Esophagus muscularis mucosa (tissue), 4 donors: ENCODE measurements around the gene AGAP3. TPM values are rescaled to one million over a fixed set of nuclear protein-coding genes. Genes with fewer than 3 reads are reported as not detected.

Experiments used
- DNase-seq: peaks from one replicate; pipeline ENCODE4 v3.0.0-alpha.2; 2017; ENCODE audit errors: extremely low spot score
- H3K27ac ChIP-seq, 4 donors: fragments of 200-600 bp; sonication (generic); replicated peaks in 1 of 4; 1 replicate in 3 of 4; 2 replicates in 1 of 4; pipeline ENCODE4 v1.5.1; 2016 to 2019; ENCODE audit warnings: mild to moderate bottlenecking in 1 of 4
- H3K27me3 ChIP-seq, 4 donors: fragments of 200-600 bp; sonication (generic); one replicate each; pipeline versions ENCODE4 v1.5.1 to v1.6.0; 2016 to 2019
- H3K36me3 ChIP-seq, 4 donors: fragments of 200-600 bp; sonication (generic); one replicate each; pipeline ENCODE4 v1.5.1; 2016 to 2019
- H3K4me1 ChIP-seq, 4 donors: fragments of 200-600 bp; sonication (generic); one replicate each; pipeline ENCODE4 v1.5.1; 2016 to 2019
- H3K4me3 ChIP-seq, 4 donors: fragments of 200-600 bp; sonication (generic); 1 replicate in 2 of 4; 2 replicates in 2 of 4; pipeline ENCODE4 v1.5.1; 2016 to 2019; ENCODE audit warnings: mild to moderate bottlenecking in 4 of 4, moderate library complexity in 1 of 4
- H3K9me3 ChIP-seq, 4 donors: fragments of 200-600 bp; sonication (generic); 1 replicate in 3 of 4; 2 replicates in 1 of 4; pipeline ENCODE4 v1.5.1; 2016 to 2019
- EP300 ChIP-seq: sonication (generic); formaldehyde crosslinking; IDR thresholded peaks from one replicate; pipeline ENCODE4 v1.6.1; 2017; ENCODE audit warnings: antibody characterized with exemption
- POLR2A ChIP-seq: fragments of 450-650 bp; IDR thresholded peaks from one replicate; pipeline ENCODE4 v1.6.1; 2017; ENCODE audit warnings: antibody characterized with exemption, moderate library complexity, mild to moderate bottlenecking, low read depth
- POLR2AphosphoS5 ChIP-seq, 2 donors: sonication (generic); formaldehyde crosslinking; IDR thresholded peaks; one replicate each; pipeline ENCODE4 v1.6.1; 2017; ENCODE audit warnings: antibody characterized with exemption in 2 of 2
- WGBS: methylation state at CpG from one replicate; pipeline ENCODE4 v1.1.5; 2018; 5-methylcytosine and 5-hydroxymethylcytosine counted together
- intact Hi-C: fragments of 100-400 bp; cut with DNase I; formaldehyde crosslinking; loops from one replicate; pipeline ENCODE4 v1.15.1; 2023
- total RNA-seq, 4 donors: library from RNA; depleted of rRNA; stranded (reverse); fragments of >200 nt; gene quantifications; one replicate each; pipeline versions ENCODE4 v1.1.0 to v1.2.1, GENCODE V29; 2016
- TF ChIP-seq, protein P1 (sequence below), 3 experiments: fragments of 200-600 bp in 2 of 3; fragments of 450-650 bp in 1 of 3; sonication (generic) in 2 of 3; IDR thresholded peaks; one replicate each; pipeline ENCODE4 v1.5.1; 2017 to 2019; ENCODE audit warnings: antibody characterized with exemption in 3 of 3, mild to moderate bottlenecking in 2 of 3, moderate library complexity in 1 of 3

The AGAP3 gene
- total RNA-seq, 4 donors from 2014 or later = 33.8 to 71.2 (median 60.0) TPM

DNA sequence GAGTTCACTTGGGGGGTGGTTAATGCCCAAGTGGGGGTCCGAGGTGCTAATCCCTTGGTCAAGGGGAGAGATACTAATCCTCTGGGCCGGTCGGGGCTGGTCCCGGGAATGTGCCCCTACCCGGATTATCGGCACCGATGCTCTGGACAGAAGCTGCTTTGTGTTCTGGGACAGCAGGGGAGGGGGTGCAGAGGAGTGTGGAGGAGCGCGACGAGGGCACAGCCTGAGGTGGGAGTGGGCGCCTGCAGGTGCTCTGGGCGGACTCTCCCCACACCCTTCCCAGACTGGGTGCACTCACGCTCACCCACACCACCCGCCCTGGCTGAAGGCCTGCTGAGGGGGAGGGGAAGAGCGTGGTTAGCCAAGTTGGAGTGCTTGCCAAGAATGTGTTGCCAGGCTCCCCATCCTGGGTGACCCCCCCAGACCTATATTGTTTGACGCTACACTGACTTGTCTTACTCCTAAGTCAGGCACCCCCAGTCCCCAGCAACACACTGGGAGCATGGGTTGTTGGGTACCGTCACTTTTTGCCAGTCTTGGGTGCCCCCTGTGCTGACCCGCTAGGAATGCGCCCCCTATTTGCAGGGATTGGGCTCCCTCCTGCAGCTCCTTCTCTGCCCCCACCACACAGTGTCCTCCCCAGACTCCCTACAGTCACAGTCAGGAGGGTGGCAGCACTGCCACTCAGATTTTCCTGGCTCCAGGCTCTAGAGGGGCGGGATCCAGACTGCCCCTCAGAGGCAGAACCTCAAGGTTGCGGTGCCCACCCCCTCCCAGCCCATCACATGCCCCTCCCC, 25.7 kb upstream of the AGAP3 start:
- no peak for DNase-seq
- Histone ChIP-seq H3K9me3 (no peaks in the 10 kb centered on the region), H3K27ac (peak overlapping the region; percentile 92 to 95 (median 93)), H3K27me3 (no peaks in the 10 kb centered on the region), H3K4me1 (peaks cover 56 to 70% (median 68%) of the 10 kb centered on the region in 4 donors), H3K4me3 (peak overlapping the region; percentile 72 to 94 (median 90)), H3K36me3 (peaks cover 13 to 21% (median 18%) of the 10 kb centered on the region in 4 donors)
- TF ChIP-seq EP300 (no peak), POLR2AphosphoS5 (IDR thresholded peaks at IDR 0.05) (peak; percentile 34 to 38)
- intact Hi-C loops = loop anchor here (5.0 kb wide), 2 partner anchors 33 to 52 kb away; partner anchors contain the start of gene ABCB8
- WGBS = 7% methylated on average over 18 of the region's 21 CpGs

DNA sequence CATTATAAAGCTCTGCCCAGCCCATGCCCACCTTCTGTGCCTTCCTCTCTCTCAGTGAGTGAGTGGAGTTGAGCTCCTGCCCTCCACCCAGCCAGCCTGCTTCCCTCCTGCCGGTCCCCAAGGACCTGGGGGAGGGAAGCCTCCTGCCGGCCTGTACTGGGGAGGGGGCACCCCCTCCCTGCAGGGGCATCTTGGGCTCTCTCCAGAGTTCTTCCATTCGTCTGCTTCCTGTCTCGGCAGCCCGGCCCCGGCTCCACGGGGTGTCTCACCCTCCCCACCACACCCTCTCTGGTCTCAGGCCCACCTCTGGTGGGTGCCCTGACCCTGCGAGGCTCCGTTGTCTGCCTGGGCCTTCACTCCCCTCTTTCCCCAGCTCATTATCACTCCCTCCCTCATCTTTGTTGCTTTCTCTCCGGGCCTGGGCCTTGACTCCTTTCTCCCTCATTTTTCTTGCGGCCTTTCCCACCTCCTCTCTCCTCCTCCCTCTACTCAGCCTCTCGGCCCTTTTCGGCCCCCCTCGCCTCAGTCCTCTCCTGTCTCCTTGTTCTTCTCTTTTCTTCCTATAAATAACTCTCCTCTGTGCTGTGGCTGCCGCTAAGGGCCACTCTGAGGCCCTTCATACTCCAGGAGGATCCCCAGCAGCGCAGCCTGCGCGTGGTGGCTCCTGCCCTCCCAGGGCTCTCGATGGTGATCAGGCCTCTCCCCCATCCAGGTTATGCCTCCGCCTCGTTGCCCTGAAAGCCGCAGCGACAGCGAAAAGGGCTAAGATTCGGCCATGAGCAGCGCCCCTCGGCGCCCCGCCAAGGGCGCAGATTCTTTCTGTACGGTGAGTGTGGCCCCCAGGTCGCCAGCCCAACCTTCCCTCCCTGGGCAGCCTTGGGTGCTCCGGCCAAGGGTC, 24.8 kb upstream of the AGAP3 start:
- DNase-seq = no peak
- intact Hi-C loops = loop anchor here (5.0 kb wide), 2 partner anchors 34 to 51 kb away; partner anchors contain the start of gene ABCB8
- H3K4me1 ChIP-seq = peaks cover 56 to 68% (median 67%) of the 10 kb centered on the region in 4 donors
- 54% methylated on average over 33 of the region's 33 CpGs for WGBS
- H3K27me3 ChIP-seq = no peaks in the 10 kb centered on the region
- no peaks in the 10 kb centered on the region for H3K9me3 ChIP-seq
- H3K4me3 ChIP-seq = peak overlapping the region; percentile 72 to 94 (median 90)
- H3K36me3 ChIP-seq = peaks cover 21 to 29% (median 27%) of the 10 kb centered on the region in 4 donors
- no peak for TF ChIP-seq POLR2A
- TF ChIP-seq EP300 = no peak
- TF ChIP-seq, protein P1, sequence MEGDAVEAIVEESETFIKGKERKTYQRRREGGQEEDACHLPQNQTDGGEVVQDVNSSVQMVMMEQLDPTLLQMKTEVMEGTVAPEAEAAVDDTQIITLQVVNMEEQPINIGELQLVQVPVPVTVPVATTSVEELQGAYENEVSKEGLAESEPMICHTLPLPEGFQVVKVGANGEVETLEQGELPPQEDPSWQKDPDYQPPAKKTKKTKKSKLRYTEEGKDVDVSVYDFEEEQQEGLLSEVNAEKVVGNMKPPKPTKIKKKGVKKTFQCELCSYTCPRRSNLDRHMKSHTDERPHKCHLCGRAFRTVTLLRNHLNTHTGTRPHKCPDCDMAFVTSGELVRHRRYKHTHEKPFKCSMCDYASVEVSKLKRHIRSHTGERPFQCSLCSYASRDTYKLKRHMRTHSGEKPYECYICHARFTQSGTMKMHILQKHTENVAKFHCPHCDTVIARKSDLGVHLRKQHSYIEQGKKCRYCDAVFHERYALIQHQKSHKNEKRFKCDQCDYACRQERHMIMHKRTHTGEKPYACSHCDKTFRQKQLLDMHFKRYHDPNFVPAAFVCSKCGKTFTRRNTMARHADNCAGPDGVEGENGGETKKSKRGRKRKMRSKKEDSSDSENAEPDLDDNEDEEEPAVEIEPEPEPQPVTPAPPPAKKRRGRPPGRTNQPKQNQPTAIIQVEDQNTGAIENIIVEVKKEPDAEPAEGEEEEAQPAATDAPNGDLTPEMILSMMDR (IDR thresholded peaks at IDR 0.05) = no peak
- no peak for TF ChIP-seq POLR2AphosphoS5 (IDR thresholded peaks at IDR 0.05)
- H3K27ac ChIP-seq = peak overlapping the region; percentile 92 to 95 (median 93)

DNA sequence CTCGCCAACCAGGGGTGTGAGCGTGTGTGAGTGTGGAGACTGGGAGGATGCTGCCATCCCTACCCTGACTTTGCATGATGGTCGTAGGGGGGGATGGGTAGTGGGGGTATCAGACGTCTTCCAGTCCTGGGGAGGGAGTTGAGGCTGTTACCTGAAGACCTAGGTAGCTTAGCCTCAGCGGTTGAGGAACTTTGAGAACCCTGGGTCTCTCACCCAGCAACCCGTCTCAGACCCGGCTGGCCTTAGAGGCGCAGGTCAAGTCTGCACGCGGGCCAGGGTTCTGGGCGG, 24.2 kb upstream of the AGAP3 start:
- intact Hi-C loops = loop anchor here (5.0 kb wide), 2 partner anchors 35 to 50 kb away; partner anchors contain the start of gene ABCB8
- Histone ChIP-seq H3K9me3 (no peaks in the 10 kb centered on the region), H3K27ac (peak overlapping the region; percentile 92 to 95 (median 93)), H3K36me3 (peaks cover 27 to 35% (median 33%) of the 10 kb centered on the region in 4 donors), H3K4me1 (peaks cover 50 to 62% (median 61%) of the 10 kb centered on the region in 4 donors), H3K27me3 (no peaks in the 10 kb centered on the region), H3K4me3 (peak overlapping the region in 2 of 4 donors; percentile 43 to 52)
- 73% methylated on average over 7 of the region's 11 CpGs for WGBS
- TF ChIP-seq POLR2A (no peak), EP300 (no peak), POLR2AphosphoS5 (IDR thresholded peaks at IDR 0.05) (no peak)
- TF ChIP-seq, protein P1 (IDR thresholded peaks at IDR 0.05) = no peak
- no peak for DNase-seq

DNA sequence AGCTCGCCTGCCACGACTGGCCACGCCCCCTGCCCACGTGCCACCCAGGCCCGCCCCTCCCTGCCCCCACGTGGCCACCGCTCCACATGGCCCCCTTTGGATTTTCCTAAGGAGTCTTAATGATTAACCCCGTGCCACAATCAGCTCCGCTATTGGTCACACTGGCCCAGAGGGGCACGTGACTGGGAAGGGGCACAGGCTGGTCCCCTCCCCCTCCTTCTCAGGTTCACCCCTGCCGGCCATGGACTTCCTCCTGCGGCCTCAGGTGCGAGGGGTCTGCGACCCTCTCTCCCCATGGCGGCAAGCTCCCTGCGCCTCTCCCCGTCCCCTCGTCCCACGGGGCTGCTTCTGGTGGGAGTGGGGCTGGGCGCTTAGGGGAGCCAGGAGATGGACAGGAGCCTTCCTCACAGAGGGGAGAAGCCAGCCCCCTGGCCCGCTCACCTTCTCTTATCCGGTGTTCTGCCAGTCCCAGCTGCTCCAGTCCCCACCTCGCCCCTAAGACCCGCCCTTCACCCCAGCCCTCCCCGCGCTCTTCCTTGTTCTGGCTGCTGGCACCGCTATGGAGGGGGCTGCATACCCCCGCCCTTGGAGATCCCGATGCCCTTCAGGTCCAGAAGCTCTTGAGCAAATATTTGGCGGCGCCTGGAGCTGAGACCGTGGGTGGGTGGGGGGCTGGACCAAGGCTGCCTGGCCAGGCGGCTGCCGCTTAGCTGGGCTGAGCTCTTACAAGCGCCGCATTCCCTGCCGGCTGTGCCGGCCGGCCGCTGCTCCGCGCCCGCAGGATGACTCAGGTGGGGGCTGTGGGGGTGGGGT, 23.7 kb upstream of the AGAP3 start:
- H3K9me3 ChIP-seq = no peaks in the 10 kb centered on the region
- WGBS = 53% methylated on average over 30 of the region's 43 CpGs
- H3K4me3 ChIP-seq = peak overlapping the region; percentile 41 to 52 (median 44)
- peaks cover 32 to 41% (median 38%) of the 10 kb centered on the region in 4 donors for H3K36me3 ChIP-seq
- no peaks in the 10 kb centered on the region for H3K27me3 ChIP-seq
- peak overlapping the region; percentile 92 to 95 (median 93) for H3K27ac ChIP-seq
- intact Hi-C loops = loop anchor here (5.0 kb wide), 2 partner anchors 35 to 50 kb away; partner anchors contain the start of gene ABCB8
- TF ChIP-seq POLR2AphosphoS5 (IDR thresholded peaks at IDR 0.05) (no peak), POLR2A (no peak), EP300 (no peak)
- TF ChIP-seq, protein P1 (IDR thresholded peaks at IDR 0.05) = no peak
- no peak for DNase-seq
- H3K4me1 ChIP-seq = peaks cover 45 to 57% (median 56%) of the 10 kb centered on the region in 4 donors
